ENCODE measurements around the gene TRIM62.

DNA sequence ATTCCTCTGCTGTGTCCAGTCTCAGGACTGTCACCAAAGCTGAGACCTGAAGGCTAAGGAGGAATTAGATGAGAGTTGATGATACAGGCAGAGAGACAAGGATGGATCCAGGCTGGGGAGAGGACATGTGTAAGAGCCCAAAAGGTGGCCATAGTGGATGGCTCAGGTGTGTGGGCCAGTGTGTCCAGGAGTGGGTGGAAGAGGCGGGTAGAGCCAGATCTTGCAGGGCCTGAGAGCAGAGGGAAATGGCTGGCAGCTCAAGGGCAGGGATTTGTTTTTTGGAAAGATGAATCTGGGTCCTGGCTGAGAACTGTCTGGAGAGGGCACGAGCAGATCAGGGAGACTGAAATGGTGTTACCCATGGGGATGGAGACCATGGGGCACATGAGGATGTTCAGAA lies 62.8 kb downstream of the TRIM62 start:
- TF ChIP-seq, protein P1, sequence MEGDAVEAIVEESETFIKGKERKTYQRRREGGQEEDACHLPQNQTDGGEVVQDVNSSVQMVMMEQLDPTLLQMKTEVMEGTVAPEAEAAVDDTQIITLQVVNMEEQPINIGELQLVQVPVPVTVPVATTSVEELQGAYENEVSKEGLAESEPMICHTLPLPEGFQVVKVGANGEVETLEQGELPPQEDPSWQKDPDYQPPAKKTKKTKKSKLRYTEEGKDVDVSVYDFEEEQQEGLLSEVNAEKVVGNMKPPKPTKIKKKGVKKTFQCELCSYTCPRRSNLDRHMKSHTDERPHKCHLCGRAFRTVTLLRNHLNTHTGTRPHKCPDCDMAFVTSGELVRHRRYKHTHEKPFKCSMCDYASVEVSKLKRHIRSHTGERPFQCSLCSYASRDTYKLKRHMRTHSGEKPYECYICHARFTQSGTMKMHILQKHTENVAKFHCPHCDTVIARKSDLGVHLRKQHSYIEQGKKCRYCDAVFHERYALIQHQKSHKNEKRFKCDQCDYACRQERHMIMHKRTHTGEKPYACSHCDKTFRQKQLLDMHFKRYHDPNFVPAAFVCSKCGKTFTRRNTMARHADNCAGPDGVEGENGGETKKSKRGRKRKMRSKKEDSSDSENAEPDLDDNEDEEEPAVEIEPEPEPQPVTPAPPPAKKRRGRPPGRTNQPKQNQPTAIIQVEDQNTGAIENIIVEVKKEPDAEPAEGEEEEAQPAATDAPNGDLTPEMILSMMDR (IDR thresholded peaks at IDR 0.05) = no peak
- TF ChIP-seq POLR2A (IDR thresholded peaks at IDR 0.05) = no peak
- TF ChIP-seq POLR2AphosphoS5 (IDR thresholded peaks at IDR 0.05; ENCODE audit: insufficient read depth in 1 of 2, low read depth in 1 of 2) = no peak

Data from vagina (tissue), 2 donors.